GM12864 (cell line): ENCODE results near the gene LIPC.
"Not testable (repeated sequence)": the region's sequence is repeated elsewhere in the genome, so short reads cannot be mapped to it uniquely, and the experiment has no call there.

Source experiments
- DNase-seq: peaks from one replicate; pipeline ENCODE4 v3.0.0-alpha.2; 2011; ENCODE audit warnings: low read depth
- H3K4me3 ChIP-seq: 2 replicates; pipeline ENCODE4 v1.5.1; 2011; ENCODE audit warnings: mild to moderate bottlenecking, low read depth, low read length, control low read depth
- TF ChIP-seq, protein P1 (sequence below): IDR thresholded peaks from 2 replicates; pipeline ENCODE4 v1.5.1; 2011; ENCODE audit warnings: low read depth, mild to moderate bottlenecking, moderate library complexity, low read length, control low read depth, inconsistent platforms; ENCODE audit errors: missing control alignments

LIPC gene

DNA sequence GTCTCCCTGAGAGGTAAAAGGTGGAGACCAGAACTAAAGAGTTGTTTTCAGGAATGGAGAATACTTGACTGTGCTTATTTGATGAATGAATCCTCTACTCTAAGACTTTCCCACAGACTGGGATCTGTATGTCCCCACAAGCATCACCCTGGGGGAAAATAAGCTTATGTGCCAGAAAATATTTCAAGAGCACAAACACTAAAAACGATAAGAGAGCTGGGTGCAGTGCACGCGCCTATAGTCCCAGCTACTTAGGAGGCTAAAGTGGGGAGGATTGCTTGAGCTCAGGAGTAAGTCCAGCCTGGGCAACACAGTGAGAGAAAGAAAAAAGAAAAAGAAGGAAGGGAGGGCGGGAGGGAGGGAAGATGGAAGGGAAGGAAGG is 167.0 kb downstream of the LIPC start:
- TF ChIP-seq, protein P1, sequence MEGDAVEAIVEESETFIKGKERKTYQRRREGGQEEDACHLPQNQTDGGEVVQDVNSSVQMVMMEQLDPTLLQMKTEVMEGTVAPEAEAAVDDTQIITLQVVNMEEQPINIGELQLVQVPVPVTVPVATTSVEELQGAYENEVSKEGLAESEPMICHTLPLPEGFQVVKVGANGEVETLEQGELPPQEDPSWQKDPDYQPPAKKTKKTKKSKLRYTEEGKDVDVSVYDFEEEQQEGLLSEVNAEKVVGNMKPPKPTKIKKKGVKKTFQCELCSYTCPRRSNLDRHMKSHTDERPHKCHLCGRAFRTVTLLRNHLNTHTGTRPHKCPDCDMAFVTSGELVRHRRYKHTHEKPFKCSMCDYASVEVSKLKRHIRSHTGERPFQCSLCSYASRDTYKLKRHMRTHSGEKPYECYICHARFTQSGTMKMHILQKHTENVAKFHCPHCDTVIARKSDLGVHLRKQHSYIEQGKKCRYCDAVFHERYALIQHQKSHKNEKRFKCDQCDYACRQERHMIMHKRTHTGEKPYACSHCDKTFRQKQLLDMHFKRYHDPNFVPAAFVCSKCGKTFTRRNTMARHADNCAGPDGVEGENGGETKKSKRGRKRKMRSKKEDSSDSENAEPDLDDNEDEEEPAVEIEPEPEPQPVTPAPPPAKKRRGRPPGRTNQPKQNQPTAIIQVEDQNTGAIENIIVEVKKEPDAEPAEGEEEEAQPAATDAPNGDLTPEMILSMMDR, result no peak
- H3K4me3 ChIP-seq, result no peak overlapping the region
- DNase-seq, result no peak

DNA sequence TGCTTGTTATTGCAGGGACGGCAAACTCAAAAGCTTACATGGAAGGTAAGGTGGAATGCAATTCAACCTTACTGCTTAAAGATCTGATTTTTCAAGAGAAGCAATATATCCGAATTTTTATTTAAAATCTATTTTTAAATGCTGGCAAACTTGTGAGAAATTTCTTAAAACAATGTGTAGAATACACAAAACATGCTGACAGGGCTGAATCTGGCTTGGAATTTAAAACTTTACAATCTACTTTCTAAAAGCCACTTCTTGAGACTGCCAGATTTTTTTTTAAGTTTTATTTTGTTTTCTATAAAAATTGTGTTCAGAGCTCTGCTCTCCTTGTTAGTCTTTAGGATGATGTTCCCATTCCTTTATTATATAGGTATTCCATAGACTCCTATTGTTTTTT is 171.0 kb downstream of the LIPC start:
- TF ChIP-seq, protein P1, result no peak
- DNase-seq, result no peak
- no peak overlapping the region for H3K4me3 ChIP-seq

DNA sequence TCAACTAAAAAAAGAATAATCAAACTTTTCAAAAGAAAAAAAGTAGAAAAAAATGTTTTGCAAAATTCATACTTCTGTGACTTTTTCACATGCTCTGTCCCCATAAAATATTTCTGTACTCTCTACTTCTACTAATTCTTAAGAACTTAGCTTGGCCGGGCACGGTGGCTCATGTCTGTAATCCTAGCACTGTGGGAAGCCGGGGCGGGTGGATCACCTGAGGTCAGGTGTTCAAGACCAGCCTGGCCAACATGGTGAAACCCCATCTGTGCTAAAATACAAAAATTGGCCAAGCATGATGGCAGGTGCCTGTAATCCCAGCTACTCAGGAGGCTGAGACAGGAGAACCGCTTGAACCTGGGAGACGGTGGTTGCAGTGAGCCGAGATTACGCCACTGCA is 172.1 kb downstream of the LIPC start:
- DNase-seq, H3K4me3 ChIP-seq: not testable (repeated sequence)

DNA sequence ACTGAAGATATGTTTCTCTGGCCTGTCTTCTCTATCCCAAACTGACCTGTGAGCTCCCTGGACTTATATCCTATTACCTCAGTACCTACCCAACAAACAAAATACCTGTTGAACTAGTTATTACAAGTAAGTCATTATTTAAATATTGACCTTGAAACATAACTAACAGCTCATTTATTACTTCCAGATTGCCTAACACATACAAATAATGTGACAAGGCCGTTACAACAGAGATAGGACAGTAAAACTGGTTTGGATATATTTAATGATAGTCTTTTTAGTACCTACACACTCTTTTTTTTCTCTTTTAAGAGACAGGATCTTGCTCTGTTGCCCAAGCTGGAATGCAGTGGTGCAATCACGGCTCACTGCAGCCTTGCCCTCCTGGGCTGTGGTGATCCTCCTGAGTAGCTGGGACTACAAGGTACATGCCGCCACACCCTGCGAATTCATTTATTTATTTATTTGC is 172.7 kb downstream of the LIPC start:
- H3K4me3 ChIP-seq, result no peak overlapping the region
- no peak for DNase-seq
- TF ChIP-seq, protein P1, result no peak

DNA sequence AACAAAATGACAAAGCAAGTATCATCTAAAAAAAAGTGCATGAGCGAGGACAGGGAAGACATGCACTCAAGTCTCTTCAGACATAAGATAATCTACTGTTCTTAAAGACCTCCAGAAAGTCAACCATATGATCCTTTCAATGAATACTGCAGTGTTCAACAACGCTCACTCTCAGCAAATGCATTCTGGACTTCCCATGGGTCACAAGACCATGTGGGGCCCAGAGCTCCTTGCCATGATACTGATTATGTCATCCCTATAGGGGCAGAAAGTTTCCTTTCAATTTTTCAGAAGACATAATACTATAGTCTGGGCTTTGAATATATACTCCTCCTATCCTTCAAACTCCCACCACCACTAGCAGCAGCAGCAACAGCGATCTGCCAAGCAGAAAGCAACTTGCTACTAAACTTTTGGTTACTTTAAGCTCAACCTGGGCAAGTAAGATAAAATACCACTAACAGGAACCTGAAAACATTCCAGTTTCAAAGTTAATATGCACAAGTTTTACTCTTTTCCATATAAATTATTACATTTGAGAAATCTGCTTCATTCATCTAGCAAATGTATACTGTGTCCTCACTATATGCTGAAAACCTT is 174.2 kb downstream of the LIPC start:
- no peak overlapping the region for H3K4me3 ChIP-seq
- TF ChIP-seq, protein P1, result no peak
- no peak for DNase-seq

DNA sequence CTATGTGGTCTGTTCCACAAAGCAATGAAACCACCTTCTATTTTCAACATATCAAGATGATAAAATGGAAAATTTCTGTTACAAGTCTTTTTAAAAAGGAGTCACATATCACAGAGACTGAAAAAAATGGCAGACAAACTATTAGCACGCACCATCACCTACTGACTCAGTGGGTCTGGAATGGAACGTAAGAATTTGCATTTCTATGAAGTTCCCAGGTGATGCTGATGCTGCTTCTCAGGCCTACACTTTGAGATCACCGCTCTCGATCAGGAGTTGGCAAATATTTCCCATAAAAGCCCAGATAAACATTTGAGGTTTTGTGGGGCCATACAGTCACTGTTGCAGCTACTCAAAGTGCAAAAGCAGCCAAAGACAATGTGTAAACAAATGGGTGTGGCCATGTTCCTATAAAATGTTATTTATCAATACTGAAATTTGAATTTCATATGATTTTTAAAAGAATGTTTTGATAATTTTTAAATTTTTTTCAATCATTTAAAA is 174.8 kb downstream of the LIPC start:
- no peak for DNase-seq
- TF ChIP-seq, protein P1, result no peak
- no peak overlapping the region for H3K4me3 ChIP-seq

DNA sequence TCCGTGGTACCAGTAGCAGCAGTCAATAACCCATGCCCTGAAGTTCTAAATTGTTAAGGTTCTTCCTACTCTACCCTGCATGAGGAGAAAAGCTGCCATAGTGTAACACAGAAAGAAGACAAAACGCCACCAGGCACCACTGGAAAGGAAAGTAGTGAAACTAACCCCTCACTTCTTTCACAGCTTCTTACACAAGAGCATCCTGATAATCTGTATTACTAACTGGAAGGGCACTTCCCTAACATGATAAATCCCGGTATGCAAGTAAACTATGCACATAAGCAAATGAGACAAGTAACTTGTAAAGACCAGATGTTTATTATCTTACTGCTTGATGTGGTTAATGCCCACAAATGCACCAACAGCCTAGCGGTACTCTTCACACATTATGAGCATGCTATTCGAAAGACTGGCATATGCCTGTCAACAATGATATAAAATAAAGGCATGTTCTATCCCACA is 176.4 kb downstream of the LIPC start:
- TF ChIP-seq, protein P1, result no peak
- no peak for DNase-seq
- no peak overlapping the region for H3K4me3 ChIP-seq

DNA sequence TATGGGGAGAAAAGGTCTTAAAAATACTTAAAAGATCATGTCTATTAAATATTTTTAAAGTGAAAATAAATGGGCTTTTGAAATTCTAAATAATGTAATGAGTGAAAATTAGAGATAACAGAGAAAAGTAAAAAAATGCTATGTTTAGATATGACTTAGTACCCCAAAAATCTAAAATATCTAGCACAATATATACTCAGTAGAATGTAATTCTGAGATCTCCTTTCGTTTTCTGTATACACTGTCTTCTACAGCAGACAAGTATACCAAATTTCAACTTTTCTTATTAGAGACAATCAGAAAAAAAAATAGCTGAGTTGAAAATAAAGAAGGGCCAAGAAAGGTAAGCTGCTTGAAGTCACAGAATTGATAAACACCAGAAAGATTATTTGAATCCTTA is 176.9 kb downstream of the LIPC start:
- no peak for DNase-seq

More for the DNA sequence above, 176.9 kb downstream of the LIPC start:
- TF ChIP-seq, protein P1, result no peak
- H3K4me3 ChIP-seq, result no peak overlapping the region
